ENCODE results near the gene RASAL2.
"Not testable (repeated sequence)": the region's sequence is repeated elsewhere in the genome, so short reads cannot be mapped to it uniquely, and the experiment has no call there.

The RASAL2 gene

DNA sequence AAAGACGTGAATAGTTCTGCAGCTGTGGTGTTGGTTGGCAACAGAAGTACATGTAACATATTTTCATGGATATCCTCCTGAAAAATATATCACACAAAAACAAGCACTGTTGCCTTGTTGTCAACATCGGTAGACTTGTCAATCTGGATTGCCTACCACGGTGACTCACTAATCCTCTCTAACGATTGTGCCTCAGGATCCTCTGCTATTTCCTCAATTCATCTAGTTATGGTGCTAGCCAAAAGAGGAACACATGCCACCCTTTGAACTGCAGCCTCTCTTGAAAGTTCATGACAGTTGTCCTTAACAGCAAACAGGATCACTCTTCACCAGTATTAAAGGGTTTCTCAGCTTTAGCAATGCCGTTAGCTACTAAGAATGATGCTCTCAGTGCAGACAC, 25.7 kb downstream of the RASAL2 start:
- TF ChIP-seq ZNF274 (IDR thresholded peaks at IDR 0.05; ENCODE audit: low read depth, low read length), result no peak
- no peak overlapping the region for H3K4me3 ChIP-seq (ENCODE audit: low read length)

DNA sequence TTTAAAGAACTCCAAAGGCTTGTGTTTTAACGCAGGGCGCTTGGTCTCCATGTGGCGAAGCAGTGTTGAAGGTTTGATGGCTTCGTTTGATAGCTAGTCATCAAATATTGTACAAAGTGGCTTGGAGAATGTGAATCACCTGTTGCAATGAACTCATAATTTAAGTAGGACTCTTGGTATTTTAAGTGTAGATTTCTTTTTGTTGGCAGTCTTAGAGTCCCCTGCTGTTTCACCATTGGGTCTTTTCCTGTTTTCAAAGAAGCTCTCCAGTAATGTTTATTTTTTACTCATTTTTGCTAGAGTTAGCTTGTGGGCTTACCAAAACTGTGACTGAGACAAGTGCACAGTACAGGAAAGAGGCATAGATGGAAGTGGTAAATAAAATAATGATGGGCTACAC, 26.2 kb downstream of the RASAL2 start:
- no peak for TF ChIP-seq ZNF274 (IDR thresholded peaks at IDR 0.05; ENCODE audit: low read depth, low read length)
- H3K4me3 ChIP-seq (ENCODE audit: low read length), result no peak overlapping the region

DNA sequence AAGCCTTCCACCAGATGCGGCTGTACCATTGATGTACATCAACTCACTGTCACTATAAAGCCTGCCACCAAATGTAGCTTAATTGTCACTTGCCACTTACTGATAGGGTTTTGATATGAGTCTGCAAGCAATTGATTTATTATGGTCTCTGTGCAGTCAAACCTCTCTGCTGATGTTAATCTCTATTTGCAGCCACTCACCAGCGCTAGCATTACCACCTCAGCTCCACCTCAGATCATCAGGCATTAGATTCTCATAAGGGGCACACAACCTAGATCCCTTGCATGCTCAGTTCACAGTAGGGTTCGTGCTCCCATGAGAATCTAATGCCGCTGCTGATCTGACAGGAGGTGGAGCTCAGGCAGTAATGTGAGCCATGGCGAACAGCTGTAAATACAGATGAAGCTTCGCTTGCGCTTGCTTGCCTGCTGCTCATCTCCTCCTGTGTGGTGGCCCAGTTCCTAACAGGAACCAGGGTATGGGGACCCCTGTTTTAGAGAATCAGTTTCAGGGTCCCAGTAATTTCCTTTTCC, 26.7 kb downstream of the RASAL2 start:
- not testable (repeated sequence) for H3K4me3 ChIP-seq (ENCODE audit: low read length)

DNA sequence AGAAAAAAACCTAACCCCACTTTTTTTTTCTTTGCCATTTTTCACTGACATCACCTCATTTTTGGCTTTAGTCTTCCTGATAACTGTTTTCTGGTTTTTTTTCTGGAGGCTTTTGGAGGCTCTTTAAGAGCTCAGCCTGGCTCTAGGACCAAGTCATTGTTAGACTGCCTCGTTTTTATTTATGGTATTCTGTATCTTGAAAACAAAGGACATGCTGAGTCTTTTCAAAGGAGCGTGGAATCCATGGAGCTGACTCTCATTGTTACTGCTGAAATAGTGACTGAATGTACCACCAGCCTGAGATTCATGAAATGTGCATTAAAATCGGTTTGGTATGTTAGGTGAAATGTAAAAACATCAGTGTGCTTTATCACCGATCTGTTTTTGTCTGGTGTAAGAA, 28.0 kb downstream of the RASAL2 start:
- no peak for TF ChIP-seq ZNF274 (IDR thresholded peaks at IDR 0.05; ENCODE audit: low read depth, low read length)
- H3K4me3 ChIP-seq (ENCODE audit: low read length), result no peak overlapping the region

DNA sequence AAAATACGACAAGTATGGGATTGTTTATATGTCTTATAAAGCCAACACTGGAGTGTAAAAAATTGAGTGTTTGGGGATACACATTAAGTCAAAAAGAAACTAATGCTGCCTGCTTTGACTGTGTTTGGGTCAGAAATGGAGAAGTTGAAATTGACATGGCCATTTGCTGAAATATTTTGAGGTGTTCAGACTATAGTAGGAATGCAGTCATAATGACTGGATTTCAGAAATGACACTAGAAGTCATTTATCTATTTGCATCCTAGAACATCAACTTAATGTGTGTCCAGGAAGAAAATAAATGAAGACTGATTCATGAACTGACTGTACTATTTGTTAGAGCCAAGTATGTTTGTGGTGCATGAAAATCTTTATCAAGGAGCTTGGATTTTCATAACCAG, 28.4 kb downstream of the RASAL2 start:
- TF ChIP-seq ZNF274 (IDR thresholded peaks at IDR 0.05; ENCODE audit: low read depth, low read length), result no peak
- H3K4me3 ChIP-seq (ENCODE audit: low read length), result no peak overlapping the region

DNA sequence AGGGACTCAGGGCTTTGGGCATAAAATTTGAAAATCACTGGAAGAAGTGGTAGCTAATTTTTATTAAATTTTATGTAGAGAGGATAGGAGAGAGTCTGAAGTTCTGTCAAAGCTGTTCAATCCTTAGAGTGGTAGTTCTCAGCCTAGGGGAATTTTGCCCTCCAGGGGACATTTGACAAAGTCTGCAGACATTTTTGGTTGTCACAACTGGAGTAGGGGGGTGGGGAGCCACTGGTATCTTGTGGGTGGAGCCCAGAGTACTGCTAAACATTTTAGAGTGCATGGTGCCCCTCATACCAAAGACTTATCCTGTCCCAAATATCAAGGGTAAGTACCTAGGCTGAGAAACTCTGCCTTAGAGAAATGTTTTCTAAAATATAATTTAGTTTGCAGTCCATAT, 30.2 kb downstream of the RASAL2 start:
- no peak for TF ChIP-seq ZNF274 (IDR thresholded peaks at IDR 0.05; ENCODE audit: low read depth, low read length)

DNA sequence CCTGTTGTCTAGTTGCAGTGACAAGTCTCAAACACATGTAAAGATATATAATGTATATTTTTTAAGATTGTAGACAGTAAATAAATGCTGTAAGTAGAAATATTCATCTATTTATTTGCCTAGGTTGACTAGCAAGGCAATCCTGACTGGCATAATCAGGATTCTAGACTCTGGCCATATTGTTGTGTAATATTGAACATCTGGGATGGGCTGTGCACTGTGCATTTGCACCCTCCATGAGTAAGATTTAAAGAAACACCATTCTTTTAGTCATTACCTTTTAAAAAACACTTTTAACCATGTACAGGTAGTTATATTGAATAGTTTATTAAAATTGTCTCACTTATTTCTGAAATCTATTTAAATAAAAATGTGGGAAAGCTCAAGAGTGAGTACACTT, 32.4 kb downstream of the RASAL2 start:
- H3K4me3 ChIP-seq (ENCODE audit: low read length), result no peak overlapping the region
- no peak for TF ChIP-seq ZNF274 (IDR thresholded peaks at IDR 0.05; ENCODE audit: low read depth, low read length)

More for the DNA sequence above, 30.2 kb downstream of the RASAL2 start:
- H3K4me3 ChIP-seq (ENCODE audit: low read length), result no peak overlapping the region

DNA sequence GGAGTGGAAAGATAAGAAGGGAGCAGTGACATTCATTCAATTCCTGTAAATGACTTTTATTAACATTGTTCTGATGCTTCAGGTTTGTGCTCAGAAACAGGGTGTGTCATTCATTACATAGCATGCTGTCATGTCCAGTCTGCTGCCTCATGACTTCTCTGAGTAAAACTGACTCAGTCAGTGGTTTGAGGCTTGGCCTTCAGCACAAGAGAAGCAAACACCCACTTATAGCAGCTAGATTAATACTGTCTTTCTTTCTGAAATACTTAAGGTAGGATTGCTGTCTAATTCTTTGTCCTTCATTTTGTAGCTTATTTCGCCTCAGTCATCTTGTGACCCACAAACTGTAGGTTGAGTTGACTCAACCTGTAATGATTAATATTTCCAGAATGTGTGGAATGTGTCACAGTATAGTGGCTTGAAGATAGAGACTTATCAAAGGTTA, 32.9 kb downstream of the RASAL2 start:
- no peak for TF ChIP-seq ZNF274 (IDR thresholded peaks at IDR 0.05; ENCODE audit: low read depth, low read length)
- no peak overlapping the region for H3K4me3 ChIP-seq (ENCODE audit: low read length)

DNA sequence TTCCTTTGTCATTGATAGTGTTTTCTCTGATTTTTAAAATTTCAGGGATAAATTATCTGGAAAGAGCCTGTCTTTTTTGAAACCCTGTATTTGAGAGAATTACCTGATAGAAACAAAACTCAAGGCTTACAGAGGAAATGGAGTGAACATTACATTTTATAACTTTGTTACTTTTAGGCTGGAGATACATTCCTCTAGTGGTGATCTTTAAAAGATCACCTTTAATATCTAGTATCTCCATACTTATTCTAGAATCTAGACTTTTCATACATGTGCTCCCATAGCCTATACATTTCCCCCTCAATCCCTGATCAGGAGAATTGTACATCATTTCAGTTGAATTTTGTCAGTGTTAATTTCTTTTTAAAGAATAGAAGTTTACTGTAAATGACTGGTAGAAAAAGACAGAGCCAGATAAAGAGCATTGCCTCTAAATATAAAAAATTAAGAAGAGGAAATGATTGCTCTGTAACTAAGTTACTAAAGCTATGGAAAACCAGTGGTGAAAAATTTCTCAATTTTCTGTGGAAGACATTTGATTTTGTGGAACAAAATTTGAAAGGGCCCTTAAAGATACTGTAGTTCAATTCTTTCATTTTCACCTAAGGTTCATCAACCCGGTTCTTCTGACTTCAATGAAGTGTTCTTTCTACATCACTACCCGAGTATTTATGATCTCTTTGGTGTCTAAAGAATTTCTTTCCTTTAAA, 33.7 kb downstream of the RASAL2 start:
- TF ChIP-seq ZNF274 (IDR thresholded peaks at IDR 0.05; ENCODE audit: low read depth, low read length), result no peak
- H3K4me3 ChIP-seq (ENCODE audit: low read length), result no peak overlapping the region

DNA sequence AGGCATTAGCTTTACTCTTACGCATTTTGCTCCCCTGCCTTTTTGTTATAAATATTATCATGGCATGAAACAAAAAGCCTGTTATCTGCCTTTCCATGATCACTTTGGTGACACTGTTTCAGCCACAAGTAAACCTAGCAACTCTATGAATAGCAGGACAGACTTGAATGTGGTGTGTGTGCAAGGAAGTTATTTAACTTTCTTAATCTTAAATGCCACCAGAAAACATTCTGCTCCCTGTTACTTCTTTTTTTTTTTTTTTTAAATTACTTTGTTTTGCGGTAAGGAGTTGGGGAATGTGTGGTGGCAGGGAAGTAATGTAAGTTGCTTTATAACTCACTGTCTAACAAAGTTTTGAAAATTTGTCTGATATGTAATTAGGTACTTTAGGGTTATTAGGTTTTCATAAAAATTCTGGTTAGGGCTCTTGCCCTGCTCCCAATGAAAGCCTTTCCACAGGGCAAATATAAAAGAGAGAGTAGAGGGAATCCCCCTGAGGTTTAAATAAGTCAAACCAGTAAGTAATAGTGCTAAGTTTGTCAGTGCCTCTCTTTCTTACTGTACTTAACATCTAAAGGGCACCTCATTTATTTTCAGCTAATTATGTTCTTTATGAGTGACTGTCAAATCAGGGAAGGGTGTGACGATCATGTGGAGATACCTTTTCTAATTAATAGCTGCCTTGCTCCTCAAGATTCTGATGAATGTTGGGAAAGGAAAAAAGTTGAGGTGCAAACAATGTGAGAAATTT, 39.5 kb downstream of the RASAL2 start:
- no peak for TF ChIP-seq ZNF274 (IDR thresholded peaks at IDR 0.05; ENCODE audit: low read depth, low read length)
- H3K4me3 ChIP-seq (ENCODE audit: low read length), result no peak overlapping the region

DNA sequence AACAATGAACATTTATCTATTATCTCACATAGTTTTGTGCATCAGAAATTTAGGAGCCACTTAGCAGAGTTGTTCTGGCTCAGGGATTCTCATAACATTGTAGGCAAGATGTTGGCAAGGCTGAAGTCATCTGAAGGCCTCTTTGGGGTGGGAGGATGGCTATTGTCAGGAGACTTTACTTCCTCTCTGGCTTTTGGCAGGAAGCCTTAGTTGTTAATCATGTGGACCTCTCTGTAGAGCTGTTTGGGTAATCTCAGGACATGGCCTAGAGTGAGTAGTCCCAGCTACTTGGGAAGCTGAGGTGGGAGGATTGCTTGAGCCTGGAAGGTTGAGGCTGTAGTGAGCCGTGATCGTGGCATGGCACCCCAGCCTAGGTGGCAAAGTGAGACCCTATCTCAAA, 40.2 kb downstream of the RASAL2 start:
- no peak overlapping the region for H3K4me3 ChIP-seq (ENCODE audit: low read length)
- TF ChIP-seq ZNF274 (IDR thresholded peaks at IDR 0.05; ENCODE audit: low read depth, low read length), result no peak

DNA sequence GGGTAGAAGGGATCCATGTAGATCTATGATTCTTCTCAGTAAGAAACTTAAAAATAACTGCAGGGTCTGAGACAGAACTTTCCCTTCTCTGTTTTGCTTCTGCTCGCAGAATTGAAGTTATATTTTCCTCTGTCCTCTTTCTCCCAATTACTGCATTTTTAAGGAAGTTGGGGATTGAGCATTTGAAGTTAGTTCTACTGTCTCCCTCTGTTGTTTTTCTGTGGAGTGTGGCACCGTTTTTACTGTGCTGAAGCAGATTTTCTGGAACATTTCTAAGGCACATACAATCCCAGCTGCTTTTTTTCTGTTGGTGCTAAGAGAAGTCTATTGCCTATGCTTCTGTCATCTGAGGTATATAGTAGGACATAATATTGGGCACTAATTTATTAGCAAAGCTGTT, 43.3 kb downstream of the RASAL2 start:
- no peak for TF ChIP-seq ZNF274 (IDR thresholded peaks at IDR 0.05; ENCODE audit: low read depth, low read length)
- H3K4me3 ChIP-seq (ENCODE audit: low read length), result no peak overlapping the region

DNA sequence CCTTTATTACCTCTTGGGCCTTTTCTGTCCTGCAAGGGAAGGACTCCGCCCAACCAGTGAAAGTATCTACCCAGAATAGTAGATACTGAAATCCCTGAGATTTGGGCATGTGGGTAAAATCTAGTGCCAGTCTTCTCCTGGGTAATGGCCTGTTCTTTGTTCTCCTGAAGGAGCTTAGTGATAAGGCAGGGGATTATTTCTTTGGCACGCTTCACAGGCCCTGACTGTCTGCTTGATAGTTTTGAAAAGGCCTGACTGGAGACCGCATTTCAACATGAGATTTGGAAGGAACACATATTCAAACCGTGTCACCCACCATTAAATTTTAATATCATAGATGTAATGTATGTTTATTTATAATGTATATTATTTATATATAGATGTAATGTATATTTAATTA, 48.9 kb downstream of the RASAL2 start:
- no peak overlapping the region for H3K4me3 ChIP-seq (ENCODE audit: low read length)
- no peak for TF ChIP-seq ZNF274 (IDR thresholded peaks at IDR 0.05; ENCODE audit: low read depth, low read length)

DNA sequence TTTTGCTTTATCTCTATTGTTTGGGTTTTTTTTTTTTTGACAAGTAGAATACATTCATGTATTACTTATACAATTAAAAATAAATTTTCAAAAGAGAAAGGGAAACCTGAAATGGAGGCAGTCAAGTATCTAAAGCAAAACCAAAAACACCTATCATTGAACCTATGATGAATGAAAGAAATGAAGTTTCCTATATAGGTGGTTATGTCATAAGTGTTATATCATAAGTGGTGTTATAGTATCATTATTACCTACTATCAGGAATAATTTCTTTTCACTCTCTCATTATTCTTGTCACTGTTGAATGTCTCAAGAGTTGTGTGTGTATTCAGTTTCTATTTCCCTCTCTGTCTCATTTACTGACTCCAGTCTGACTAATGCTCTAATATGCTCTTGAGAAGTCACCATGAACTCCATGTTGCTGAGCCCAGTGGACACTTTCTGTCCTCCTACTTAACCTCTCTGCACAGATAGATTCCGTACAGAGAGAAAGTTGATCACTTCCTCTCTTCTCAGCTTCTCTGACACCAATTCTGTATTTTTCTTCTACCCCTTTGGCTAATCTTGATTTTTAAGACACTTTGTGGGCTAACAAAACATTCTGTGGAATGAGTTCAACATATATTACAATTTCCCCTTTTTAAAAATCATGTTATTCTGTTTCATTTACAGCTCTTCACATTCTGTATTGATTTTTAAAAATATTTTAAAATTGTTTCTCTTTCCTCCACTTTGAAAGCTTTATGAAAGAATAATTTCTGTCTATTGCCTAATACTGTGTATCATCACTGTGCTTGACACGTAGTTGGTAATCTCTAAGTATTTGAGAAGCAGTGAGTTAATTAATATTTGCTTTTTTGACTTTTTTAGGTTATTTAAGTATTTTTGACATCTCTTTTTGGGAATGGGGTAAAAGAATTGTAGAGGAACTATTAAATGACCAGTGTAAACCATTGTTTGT, 50.1 kb downstream of the RASAL2 start:
- no peak overlapping the region for H3K4me3 ChIP-seq (ENCODE audit: low read length)
- no peak for TF ChIP-seq ZNF274 (IDR thresholded peaks at IDR 0.05; ENCODE audit: low read depth, low read length)
